ENCODE measurements around the gene MACROD2. TPM values are rescaled to one million over a fixed set of nuclear protein-coding genes. Genes with fewer than 3 reads are reported as not detected.

The MACROD2 gene
- total and polyA plus RNA-seq, 2 of the 4 experiments (the other 2 are of a cell fraction): not detected

DNA sequence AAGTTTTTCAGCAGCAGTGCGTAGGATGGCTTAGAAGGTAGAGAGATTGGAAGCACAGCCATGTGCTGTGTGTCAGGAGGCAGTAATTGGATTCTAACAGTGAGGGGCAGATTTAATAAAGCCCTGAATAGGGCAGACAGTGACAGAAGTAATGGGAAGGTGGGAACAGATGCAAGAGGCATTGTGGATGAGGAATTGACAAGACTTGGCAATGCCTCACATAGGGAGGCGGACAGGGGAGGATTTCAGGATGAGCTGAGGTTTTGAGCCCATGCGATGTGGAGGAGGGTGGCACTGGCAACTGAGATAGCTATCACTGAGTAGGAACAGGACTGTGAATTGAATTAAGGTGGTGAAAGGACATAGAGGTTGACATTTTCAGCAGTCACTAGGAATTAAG is 604.3 kb downstream of the MACROD2 start:
- H3K56ac ChIP-seq (ENCODE audit: extremely low read depth, insufficient read depth, low read length): no peak overlapping the region
- H3K27me3 ChIP-seq (ENCODE audit: control insufficient read depth, insufficient read depth, low read length): no peaks in the 10 kb centered on the region
- H3K4me1 ChIP-seq (ENCODE audit: control insufficient read depth, insufficient read depth, low read length): no peaks in the 10 kb centered on the region
- no peak overlapping the region for H4K8ac ChIP-seq (ENCODE audit: low read depth in 2 of 2, low read length in 2 of 2)
- ChIA-PET POLR2A (ENCODE audit: unreplicated experiment) (no interaction called here), CTCF (no interaction called here)
- WGBS, 2 experiments (ENCODE audit: extremely low coverage in 2 of 2, insufficient read length in 1 of 2): 100% methylated on average over 3 of the region's 3 CpGs; no CpG with 5 or more reads in 1 of the 2 experiments
- TF ChIP-seq, protein P1, sequence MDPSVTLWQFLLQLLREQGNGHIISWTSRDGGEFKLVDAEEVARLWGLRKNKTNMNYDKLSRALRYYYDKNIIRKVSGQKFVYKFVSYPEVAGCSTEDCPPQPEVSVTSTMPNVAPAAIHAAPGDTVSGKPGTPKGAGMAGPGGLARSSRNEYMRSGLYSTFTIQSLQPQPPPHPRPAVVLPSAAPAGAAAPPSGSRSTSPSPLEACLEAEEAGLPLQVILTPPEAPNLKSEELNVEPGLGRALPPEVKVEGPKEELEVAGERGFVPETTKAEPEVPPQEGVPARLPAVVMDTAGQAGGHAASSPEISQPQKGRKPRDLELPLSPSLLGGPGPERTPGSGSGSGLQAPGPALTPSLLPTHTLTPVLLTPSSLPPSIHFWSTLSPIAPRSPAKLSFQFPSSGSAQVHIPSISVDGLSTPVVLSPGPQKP (IDR thresholded peaks at IDR 0.05; ENCODE audit: borderline replicate concordance, low read depth, low read length): no peak
- TF ChIP-seq MAZ (IDR thresholded peaks at IDR 0.05; ENCODE audit: borderline replicate concordance, low read depth, low read length): no peak
- TF ChIP-seq, protein P2, sequence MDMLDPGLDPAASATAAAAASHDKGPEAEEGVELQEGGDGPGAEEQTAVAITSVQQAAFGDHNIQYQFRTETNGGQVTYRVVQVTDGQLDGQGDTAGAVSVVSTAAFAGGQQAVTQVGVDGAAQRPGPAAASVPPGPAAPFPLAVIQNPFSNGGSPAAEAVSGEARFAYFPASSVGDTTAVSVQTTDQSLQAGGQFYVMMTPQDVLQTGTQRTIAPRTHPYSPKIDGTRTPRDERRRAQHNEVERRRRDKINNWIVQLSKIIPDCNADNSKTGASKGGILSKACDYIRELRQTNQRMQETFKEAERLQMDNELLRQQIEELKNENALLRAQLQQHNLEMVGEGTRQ (IDR thresholded peaks at IDR 0.05; ENCODE audit: low read depth, low read length): no peak
- TF ChIP-seq SMC3 (IDR thresholded peaks at IDR 0.05; ENCODE audit: low read depth, low read length): no peak
- TF ChIP-seq NFE2L2 (IDR thresholded peaks at IDR 0.05; ENCODE audit: low read depth, low read length): no peak
- no peak for TF ChIP-seq FOS (IDR thresholded peaks at IDR 0.05; ENCODE audit: low read depth, low read length)
- no peak for TF ChIP-seq CHD1 (IDR thresholded peaks at IDR 0.05; ENCODE audit: low read depth, low read length)
- TF ChIP-seq POLR2A (IDR thresholded peaks at IDR 0.05; ENCODE audit: low read depth, low read length): no peak
- no peak for TF ChIP-seq MXI1 (IDR thresholded peaks at IDR 0.05; ENCODE audit: borderline replicate concordance, low read depth, low read length)
- TF ChIP-seq CEBPB (IDR thresholded peaks at IDR 0.05; ENCODE audit: low read depth, low read length): no peak
- no peak for TF ChIP-seq RCOR1 (IDR thresholded peaks at IDR 0.05; ENCODE audit: insufficient replicate concordance, low read length)
- TF ChIP-seq MAFK (IDR thresholded peaks at IDR 0.05; ENCODE audit: low read depth, low read length): no peak
- no peak for TF ChIP-seq BHLHE40 (IDR thresholded peaks at IDR 0.05; ENCODE audit: low read depth, low read length)
- TF ChIP-seq, protein P3, sequence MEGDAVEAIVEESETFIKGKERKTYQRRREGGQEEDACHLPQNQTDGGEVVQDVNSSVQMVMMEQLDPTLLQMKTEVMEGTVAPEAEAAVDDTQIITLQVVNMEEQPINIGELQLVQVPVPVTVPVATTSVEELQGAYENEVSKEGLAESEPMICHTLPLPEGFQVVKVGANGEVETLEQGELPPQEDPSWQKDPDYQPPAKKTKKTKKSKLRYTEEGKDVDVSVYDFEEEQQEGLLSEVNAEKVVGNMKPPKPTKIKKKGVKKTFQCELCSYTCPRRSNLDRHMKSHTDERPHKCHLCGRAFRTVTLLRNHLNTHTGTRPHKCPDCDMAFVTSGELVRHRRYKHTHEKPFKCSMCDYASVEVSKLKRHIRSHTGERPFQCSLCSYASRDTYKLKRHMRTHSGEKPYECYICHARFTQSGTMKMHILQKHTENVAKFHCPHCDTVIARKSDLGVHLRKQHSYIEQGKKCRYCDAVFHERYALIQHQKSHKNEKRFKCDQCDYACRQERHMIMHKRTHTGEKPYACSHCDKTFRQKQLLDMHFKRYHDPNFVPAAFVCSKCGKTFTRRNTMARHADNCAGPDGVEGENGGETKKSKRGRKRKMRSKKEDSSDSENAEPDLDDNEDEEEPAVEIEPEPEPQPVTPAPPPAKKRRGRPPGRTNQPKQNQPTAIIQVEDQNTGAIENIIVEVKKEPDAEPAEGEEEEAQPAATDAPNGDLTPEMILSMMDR (conservative IDR thresholded peaks at IDR 0.05; ENCODE audit: low read depth, low read length): no peak
- TF ChIP-seq RAD21 (IDR thresholded peaks at IDR 0.05; ENCODE audit: low read length): no peak
- TF ChIP-seq RFX5 (IDR thresholded peaks at IDR 0.05; ENCODE audit: low read depth, low read length): no peak
- H2AFZ ChIP-seq (replicated peaks; ENCODE audit: low read length, poor library complexity): no peak overlapping the region
- no peak overlapping the region for H3K27ac ChIP-seq (ENCODE audit: insufficient read depth, low read length)
- no peaks in the 10 kb centered on the region for H3K9me1 ChIP-seq (ENCODE audit: insufficient read depth, low read length)
- no peak overlapping the region for H3K14ac ChIP-seq (replicated peaks; ENCODE audit: low read depth, low read length)
- no peak for DNase-seq
- H3K9me3 ChIP-seq (ENCODE audit: control insufficient read depth, insufficient read depth, low read length): no peaks in the 10 kb centered on the region
- no peak overlapping the region for H2BK20ac ChIP-seq (ENCODE audit: low read depth, low read length)
- H2BK5ac ChIP-seq (ENCODE audit: low read depth, low read length, poor library complexity, severe bottlenecking): no peak overlapping the region
- H3K9ac ChIP-seq (ENCODE audit: low read depth, low read length): no peak overlapping the region
- intact Hi-C loops (cut with micrococcal nuclease): no loop called here
- H3K4ac ChIP-seq (ENCODE audit: low read depth, low read length): no peak overlapping the region
- H3K18ac ChIP-seq (ENCODE audit: low read depth, low read length): no peak overlapping the region
- H3K4me2 ChIP-seq (ENCODE audit: low read depth, low read length): no peak overlapping the region
- no peak for ATAC-seq (ENCODE audit: low read depth)
- H4K5ac ChIP-seq (ENCODE audit: low read depth, low read length): no peak overlapping the region
- H3K23ac ChIP-seq (ENCODE audit: low read depth, low read length): no peak overlapping the region
- in situ Hi-C loops (cut with MboI; ENCODE audit: low sequenced_read_pairs): no loop called here
- H2AK5ac ChIP-seq (ENCODE audit: low read depth, low read length): no peak overlapping the region
- no TSS peak for BruUV-seq (replicated peaks)
- no peaks in the 10 kb centered on the region for H3K36me3 ChIP-seq (ENCODE audit: control insufficient read depth, insufficient read depth, low read length)
- dilution Hi-C loops (cut with HindIII; ENCODE audit: low sequenced_read_pairs, unreplicated experiment): no loop called here
- H4K20me1 ChIP-seq (ENCODE audit: insufficient read depth, low read length): no peaks in the 10 kb centered on the region
- no peak overlapping the region for H2BK120ac ChIP-seq (ENCODE audit: low read depth, low read length)
- no peak overlapping the region for H3K4me3 ChIP-seq (ENCODE audit: insufficient read depth, low read depth, low read length)
- H3K79me1 ChIP-seq (ENCODE audit: low read depth in 1 of 2, low read length in 2 of 2): no peaks in the 10 kb centered on the region
- no peak overlapping the region for H4K91ac ChIP-seq (ENCODE audit: insufficient read depth, low read depth, low read length)
- no peak overlapping the region for H2BK15ac ChIP-seq (ENCODE audit: low read depth, low read length)
- no peak overlapping the region for H2AK9ac ChIP-seq (replicated peaks; ENCODE audit: low read depth, low read length, poor library complexity)

Data from IMR-90 (cell line).